Osteoblast (primary cell): ENCODE measurements around the gene PTDSS2. TPM values are rescaled to one million over a fixed set of nuclear protein-coding genes. Genes with fewer than 3 reads are reported as not detected.

Experiments used
- DNase-seq: peaks from one replicate; pipeline ENCODE4 v3.0.0; 2011; ENCODE audit warnings: low spot score, mixed read lengths; ENCODE audit not compliant: insufficient read length; ENCODE audit errors: missing footprints
- H2AFZ ChIP-seq: 2 replicates; pipeline ENCODE4 v1.6.0; 2011; ENCODE audit warnings: mild to moderate bottlenecking, low read length
- H3K27ac ChIP-seq: 2 replicates; pipeline ENCODE4 v1.5.1; 2011; ENCODE audit warnings: mild to moderate bottlenecking, low read depth, low read length, moderate library complexity
- H3K27me3 ChIP-seq: 2 replicates; pipeline ENCODE4 v1.6.0; 2012; ENCODE audit warnings: mild to moderate bottlenecking, control low read depth, inconsistent platforms, low read length, moderate library complexity; ENCODE audit not compliant: insufficient read depth
- H3K36me3 ChIP-seq: 2 replicates; pipeline ENCODE4 v1.5.1; 2011; ENCODE audit warnings: mild to moderate bottlenecking, low read length, control low read depth, moderate library complexity; ENCODE audit not compliant: insufficient read depth
- H3K4me1 ChIP-seq: 2 replicates; pipeline ENCODE4 v1.5.1; 2011; ENCODE audit warnings: mild to moderate bottlenecking, low read length, control low read depth, moderate library complexity; ENCODE audit not compliant: insufficient read depth
- H3K4me2 ChIP-seq: 2 replicates; pipeline ENCODE4 v1.6.0; 2011; ENCODE audit warnings: mild to moderate bottlenecking, low read length; ENCODE audit not compliant: insufficient read depth
- H3K4me3 ChIP-seq: fragments of 200-600 bp; sonication (generic); 3 replicates; pipeline ENCODE4 v1.5.1; 2012; ENCODE audit warnings: mild to moderate bottlenecking, low read length, inconsistent platforms; ENCODE audit not compliant: insufficient read depth
- H3K79me2 ChIP-seq: 2 replicates; pipeline ENCODE4 v1.6.0; 2012; ENCODE audit warnings: mild to moderate bottlenecking, low read length, control low read depth, inconsistent platforms; ENCODE audit not compliant: insufficient read depth
- H3K9me3 ChIP-seq: 2 replicates; pipeline ENCODE4 v1.5.1; 2011; ENCODE audit warnings: low read depth, low read length, control low read depth
- H4K20me1 ChIP-seq: 2 replicates; pipeline ENCODE4 v1.6.0; 2012; ENCODE audit warnings: mild to moderate bottlenecking, low read length, control low read depth; ENCODE audit not compliant: insufficient read depth
- total RNA-seq: library from RNA; depleted of rRNA; stranded (reverse); fragments of >200 nt; gene quantifications from 2 replicates; pipeline ENCODE4 v1.2.3, GENCODE V29; 2012
- TF ChIP-seq, protein P1 (sequence below): IDR thresholded peaks from 2 replicates; pipeline ENCODE4 v1.5.1; 2011; ENCODE audit warnings: mild to moderate bottlenecking, low read depth, low read length, moderate library complexity; ENCODE audit errors: extremely low read depth

Gene PTDSS2
- total RNA-seq, 1 donor: 36.2 TPM

DNA sequence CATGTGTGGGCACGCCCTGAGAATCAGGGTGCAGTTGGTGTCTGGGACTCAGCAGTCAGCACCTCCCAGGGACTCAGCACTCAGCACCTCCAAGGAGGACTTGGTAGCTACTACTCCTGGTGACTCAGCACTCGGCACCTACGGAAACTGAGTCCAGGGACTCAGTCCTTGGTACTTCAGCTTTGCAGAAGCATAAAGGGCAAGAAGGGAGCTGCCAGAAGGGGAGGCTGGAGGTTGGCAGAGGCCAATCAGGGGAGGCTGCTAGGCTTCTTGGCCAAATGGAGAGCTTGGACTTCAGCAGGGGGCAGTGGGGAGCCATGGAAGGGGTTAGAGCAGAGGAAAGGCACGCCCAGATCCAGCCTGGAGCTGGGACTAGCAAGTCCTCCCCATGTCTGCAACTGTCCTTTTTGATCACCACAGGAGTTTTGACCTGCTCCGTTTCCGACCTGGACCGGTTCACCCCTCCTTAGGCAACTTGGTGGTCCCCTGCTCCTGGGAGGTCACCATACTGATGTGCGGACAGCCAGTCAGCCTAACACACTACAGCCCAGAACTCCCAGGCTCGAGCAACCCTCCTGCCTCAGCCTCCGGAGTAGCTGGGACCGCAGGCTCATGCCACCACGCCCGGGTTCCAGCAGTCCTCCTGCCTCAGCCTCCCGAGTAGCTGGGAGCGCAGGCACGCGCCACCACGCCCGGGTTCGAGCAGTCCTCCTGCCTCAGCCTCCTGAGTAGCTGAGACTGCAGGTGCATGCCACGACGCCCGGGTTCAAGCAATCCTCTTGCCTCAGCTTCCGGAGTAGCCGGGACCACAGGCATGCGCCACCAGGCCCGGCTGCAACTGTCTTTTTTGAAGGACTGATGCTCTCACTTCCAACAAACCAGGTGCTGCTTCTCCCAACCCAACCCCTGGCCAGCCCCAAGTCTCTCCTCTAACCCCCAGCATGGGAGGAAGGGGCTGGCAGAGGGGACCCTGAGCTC, 9.7 kb upstream of the PTDSS2 start:
- TF ChIP-seq, protein P1, sequence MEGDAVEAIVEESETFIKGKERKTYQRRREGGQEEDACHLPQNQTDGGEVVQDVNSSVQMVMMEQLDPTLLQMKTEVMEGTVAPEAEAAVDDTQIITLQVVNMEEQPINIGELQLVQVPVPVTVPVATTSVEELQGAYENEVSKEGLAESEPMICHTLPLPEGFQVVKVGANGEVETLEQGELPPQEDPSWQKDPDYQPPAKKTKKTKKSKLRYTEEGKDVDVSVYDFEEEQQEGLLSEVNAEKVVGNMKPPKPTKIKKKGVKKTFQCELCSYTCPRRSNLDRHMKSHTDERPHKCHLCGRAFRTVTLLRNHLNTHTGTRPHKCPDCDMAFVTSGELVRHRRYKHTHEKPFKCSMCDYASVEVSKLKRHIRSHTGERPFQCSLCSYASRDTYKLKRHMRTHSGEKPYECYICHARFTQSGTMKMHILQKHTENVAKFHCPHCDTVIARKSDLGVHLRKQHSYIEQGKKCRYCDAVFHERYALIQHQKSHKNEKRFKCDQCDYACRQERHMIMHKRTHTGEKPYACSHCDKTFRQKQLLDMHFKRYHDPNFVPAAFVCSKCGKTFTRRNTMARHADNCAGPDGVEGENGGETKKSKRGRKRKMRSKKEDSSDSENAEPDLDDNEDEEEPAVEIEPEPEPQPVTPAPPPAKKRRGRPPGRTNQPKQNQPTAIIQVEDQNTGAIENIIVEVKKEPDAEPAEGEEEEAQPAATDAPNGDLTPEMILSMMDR: peak; percentile 10
- DNase-seq: no peak

DNA sequence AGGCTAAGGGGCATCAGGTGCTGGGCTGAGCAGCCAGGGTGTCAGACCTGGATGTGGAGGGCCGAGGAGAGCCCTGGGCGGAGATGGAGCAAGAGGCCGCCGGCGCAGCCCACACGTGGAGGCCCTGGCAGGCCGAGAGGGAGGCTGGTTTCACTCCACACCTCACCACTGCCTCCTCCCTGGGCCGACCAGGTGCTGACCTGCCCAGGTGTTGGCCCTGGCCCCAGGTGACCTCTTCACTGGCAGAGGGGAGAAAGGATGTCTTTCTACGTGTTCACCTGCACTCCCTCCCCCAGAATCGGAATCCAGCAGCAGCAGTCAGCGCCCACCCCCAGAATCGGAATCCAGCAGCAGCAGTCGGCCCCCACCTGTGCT, 9.0 kb upstream of the PTDSS2 start:
- Histone ChIP-seq H4K20me1 (no peaks in the 10 kb centered on the region), H3K36me3 (no peaks in the 10 kb centered on the region), H3K79me2 (no peaks in the 10 kb centered on the region), H3K4me3 (no peak overlapping the region), H2AFZ (no peak overlapping the region), H3K4me1 (peaks cover 4% of the 10 kb centered on the region), H3K27ac (no peak overlapping the region), H3K9me3 (no peaks in the 10 kb centered on the region), H3K4me2 (no peak overlapping the region), H3K27me3 (peaks cover 23% of the 10 kb centered on the region)
- DNase-seq: no peak
- TF ChIP-seq, protein P1: no peak

More for the DNA sequence above, 9.7 kb upstream of the PTDSS2 start:
- H3K4me1 ChIP-seq: peaks cover 4% of the 10 kb centered on the region
- no peaks in the 10 kb centered on the region for H4K20me1 ChIP-seq
- H3K27me3 ChIP-seq: peaks cover 23% of the 10 kb centered on the region
- no peaks in the 10 kb centered on the region for H3K36me3 ChIP-seq
- H3K27ac ChIP-seq: no peak overlapping the region
- H3K4me2 ChIP-seq: no peak overlapping the region
- H3K79me2 ChIP-seq: no peaks in the 10 kb centered on the region
- H2AFZ ChIP-seq: no peak overlapping the region
- no peaks in the 10 kb centered on the region for H3K9me3 ChIP-seq
- no peak overlapping the region for H3K4me3 ChIP-seq

DNA sequence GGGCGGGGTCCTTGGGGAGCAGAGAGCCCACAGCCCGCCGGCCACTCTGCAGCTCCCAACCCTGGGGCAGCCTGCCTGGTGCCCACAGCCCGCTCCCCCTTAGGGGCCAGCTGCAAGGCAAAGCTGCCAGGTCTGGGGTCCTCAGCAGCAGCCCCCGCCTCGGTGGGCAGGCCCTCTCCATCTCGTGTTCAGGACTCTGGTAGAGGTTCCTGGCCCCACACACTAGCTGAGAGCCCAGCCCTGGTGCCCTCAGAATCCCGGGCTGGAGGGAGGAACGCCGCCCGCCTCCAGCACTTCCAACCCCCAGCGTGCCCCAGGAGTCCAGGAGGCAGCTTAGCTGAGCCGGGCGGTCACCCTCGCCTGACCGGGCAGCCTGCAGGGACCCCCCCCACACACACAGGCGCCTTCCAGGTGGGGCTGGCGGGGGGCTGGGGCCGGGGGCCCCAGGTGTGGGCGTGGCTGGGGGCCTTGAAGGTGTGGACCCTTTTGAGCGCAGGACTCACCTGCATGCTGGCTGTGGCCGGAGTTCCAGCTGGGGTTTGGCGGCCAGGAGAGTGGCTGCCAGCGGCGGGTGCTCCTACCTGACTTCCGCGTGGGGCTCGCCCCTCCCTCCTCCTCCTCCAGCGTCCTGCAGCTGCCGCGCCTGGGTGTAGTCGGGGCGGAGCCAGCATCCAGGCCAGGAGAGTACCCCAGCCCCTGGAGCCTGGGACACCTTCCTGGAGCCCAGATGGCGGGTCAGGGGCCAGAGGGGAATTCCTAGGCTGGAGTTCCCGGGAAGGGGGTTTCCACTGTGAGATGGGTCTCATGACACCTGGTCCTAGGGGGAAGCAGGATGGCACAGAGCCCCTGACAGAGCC, 8.4 kb upstream of the PTDSS2 start, which contains the start of gene ANO9:
Gene ANO9 (minus strand): TSS at position 594 of the 857 bp plus-strand sequence. CDS start 85 bp downstream, at position 509.
- H3K9me3 ChIP-seq: no peaks in the 10 kb centered on the region
- TF ChIP-seq, protein P1: no peak
- no peak within 1 kb of the TSS for H3K4me2 ChIP-seq
- peaks cover 4% of the 10 kb centered on the region for H3K4me1 ChIP-seq
- DNase-seq: no peak
- no peaks in the 10 kb centered on the region for H3K79me2 ChIP-seq
- no peak within 1 kb of the TSS for H3K27ac ChIP-seq
- H3K4me3 ChIP-seq: no peak within 1 kb of the TSS
- H2AFZ ChIP-seq: no peak within 1 kb of the TSS
- no peaks in the 10 kb centered on the region for H3K36me3 ChIP-seq
- H3K27me3 ChIP-seq: peaks cover 23% of the 10 kb centered on the region
- no peaks in the 10 kb centered on the region for H4K20me1 ChIP-seq
